IMR-90 (cell line): ENCODE results near the gene PSMB11. TPM values are rescaled to one million over a fixed set of nuclear protein-coding genes. Genes with fewer than 3 reads are reported as not detected.

Experiments
- ATAC-seq: fragments of 200-7000 bp; cut with Tn5 transposase; 2 replicates; pipeline ENCODE4 v1.9.1; 2020; ENCODE audit warnings: low read depth, mild to moderate bottlenecking, moderate library complexity
- BruUV-seq: library from RNA; stranded (reverse); fragments of 400-500 nt; replicated peaks from 2 replicates; lab custom pipeline; 2021; lab: Mats Ljungman, UMichigan
- CTCF ChIA-PET: fragments of 300-600 bp; formaldehyde crosslinking; extraction: SDS; loops from one replicate; lab custom pipeline; 2021; ENCODE audit warnings: antibody characterized with exemption; lab: Yijun Ruan, JAX
- POLR2A ChIA-PET: fragments of 300-600 bp; sonication (Branson Sonifier 250); formaldehyde crosslinking; loops from one replicate; lab custom pipeline; 2022; ENCODE audit warnings: antibody characterized with exemption; ENCODE audit not compliant: unreplicated experiment; lab: Charles Lee
- DNase-seq: peaks from one replicate; pipeline ENCODE4 v3.0.0; 2013
- H2AFZ ChIP-seq: replicated peaks from 2 replicates; pipeline ENCODE3; 2013; ENCODE audit warnings: low read length, mild to moderate bottlenecking; ENCODE audit not compliant: poor library complexity
- H2AK5ac ChIP-seq: 2 replicates; pipeline ENCODE4 v1.6.1; 2013; ENCODE audit warnings: low read depth, low read length, inconsistent platforms
- H2AK9ac ChIP-seq: replicated peaks from 2 replicates; pipeline ENCODE3; 2013; ENCODE audit warnings: mild to moderate bottlenecking, low read depth, low read length, moderate library complexity; ENCODE audit not compliant: poor library complexity
- H2BK120ac ChIP-seq: 2 replicates; pipeline ENCODE4 v1.6.1; 2013; ENCODE audit warnings: low read depth, low read length, inconsistent platforms
- H2BK15ac ChIP-seq: 3 replicates; pipeline ENCODE4 v1.6.1; 2013; ENCODE audit warnings: low read depth, low read length, inconsistent platforms
- H2BK20ac ChIP-seq: 2 replicates; pipeline ENCODE4 v1.6.1; 2013; ENCODE audit warnings: low read depth, mild to moderate bottlenecking, inconsistent platforms, low read length, moderate library complexity
- H2BK5ac ChIP-seq: 2 replicates; pipeline ENCODE4 v1.6.1; 2013; ENCODE audit warnings: mild to moderate bottlenecking, low read depth, low read length, inconsistent platforms; ENCODE audit not compliant: poor library complexity, severe bottlenecking
- H3K14ac ChIP-seq: replicated peaks from 2 replicates; pipeline ENCODE4 v1.6.1; 2013; ENCODE audit warnings: low read depth, low read length, inconsistent platforms
- H3K18ac ChIP-seq: 2 replicates; pipeline ENCODE4 v1.6.1; 2013; ENCODE audit warnings: low read depth, low read length, control low read depth
- H3K23ac ChIP-seq: 2 replicates; pipeline ENCODE4 v1.6.1; 2013; ENCODE audit warnings: low read depth, low read length, inconsistent platforms
- H3K27ac ChIP-seq: 2 replicates; pipeline ENCODE4 v1.5.1; 2013; ENCODE audit warnings: mild to moderate bottlenecking, control low read depth, low read length; ENCODE audit not compliant: insufficient read depth
- H3K27me3 ChIP-seq: 2 replicates; pipeline ENCODE4 v1.6.1; 2013; ENCODE audit warnings: low read length; ENCODE audit not compliant: control insufficient read depth, insufficient read depth
- H3K36me3 ChIP-seq: 2 replicates; pipeline ENCODE4 v1.6.1; 2013; ENCODE audit warnings: low read length, mixed read lengths; ENCODE audit not compliant: control insufficient read depth, insufficient read depth
- H3K4ac ChIP-seq: 2 replicates; pipeline ENCODE4 v1.6.1; 2013; ENCODE audit warnings: low read depth, low read length, inconsistent platforms
- H3K4me1 ChIP-seq: 2 replicates; pipeline ENCODE4 v1.6.1; 2013; ENCODE audit warnings: low read length, mixed read lengths; ENCODE audit not compliant: control insufficient read depth, insufficient read depth
- H3K4me2 ChIP-seq: 2 replicates; pipeline ENCODE4 v1.6.1; 2013; ENCODE audit warnings: low read depth, mild to moderate bottlenecking, control low read depth, low read length, moderate library complexity
- H3K4me3 ChIP-seq: 2 replicates; pipeline ENCODE4 v1.5.1; 2013; ENCODE audit warnings: low read depth, mild to moderate bottlenecking, control low read depth, low read length, moderate library complexity; ENCODE audit not compliant: insufficient read depth
- H3K56ac ChIP-seq: 2 replicates; pipeline ENCODE4 v1.6.1; 2013; ENCODE audit warnings: low read length, inconsistent platforms; ENCODE audit not compliant: insufficient read depth; ENCODE audit errors: extremely low read depth
- H3K79me1 ChIP-seq, 2 experiments: 2 replicates each; pipeline ENCODE4 v1.6.1; 2013; ENCODE audit warnings: low read length in 2 of 2, inconsistent platforms in 1 of 2, low read depth in 1 of 2
- H3K9ac ChIP-seq: 2 replicates; pipeline ENCODE4 v1.6.1; 2013; ENCODE audit warnings: low read depth, low read length, control low read depth
- H3K9me1 ChIP-seq: 2 replicates; pipeline ENCODE4 v1.6.1; 2013; ENCODE audit warnings: low read length, inconsistent platforms; ENCODE audit not compliant: insufficient read depth
- H3K9me3 ChIP-seq: 2 replicates; pipeline ENCODE4 v1.6.1; 2013; ENCODE audit warnings: low read length; ENCODE audit not compliant: control insufficient read depth, insufficient read depth
- H4K20me1 ChIP-seq: 2 replicates; pipeline ENCODE4 v1.6.1; 2013; ENCODE audit warnings: low read length, inconsistent platforms; ENCODE audit not compliant: insufficient read depth
- H4K5ac ChIP-seq: 2 replicates; pipeline ENCODE4 v1.6.1; 2013; ENCODE audit warnings: mild to moderate bottlenecking, low read depth, low read length, control low read depth
- H4K8ac ChIP-seq, 2 experiments: 2 replicates each; pipeline ENCODE4 v1.6.1; 2013; ENCODE audit warnings: low read depth in 2 of 2, low read length in 2 of 2, control low read depth in 1 of 2, inconsistent platforms in 1 of 2
- H4K91ac ChIP-seq: 2 replicates; pipeline ENCODE4 v1.6.1; 2013; ENCODE audit warnings: low read depth, low read length, inconsistent platforms; ENCODE audit not compliant: insufficient read depth
- BHLHE40 ChIP-seq: fragments of 150-350 bp; IDR thresholded peaks from 2 replicates; pipeline ENCODE4 v1.6.1; 2016; ENCODE audit warnings: mild to moderate bottlenecking, low read depth, low read length
- CTCF ChIP-seq: conservative IDR thresholded peaks from 2 replicates; pipeline ENCODE4 v1.5.1; 2012; ENCODE audit warnings: mild to moderate bottlenecking, low read depth, low read length, improper control_type of control experiment
- RAD21 ChIP-seq: IDR thresholded peaks from 2 replicates; pipeline ENCODE4 v1.6.1; 2012; ENCODE audit warnings: low read length, improper control_type of control experiment
- SMC3 ChIP-seq: fragments of 150-350 bp; IDR thresholded peaks from 2 replicates; pipeline ENCODE4 v1.6.1; 2016; ENCODE audit warnings: low read depth, mild to moderate bottlenecking, antibody characterized with exemption, low read length, moderate library complexity
- WGBS, 2 experiments: methylation state at CpG; one replicate each; pipeline versions ENCODE4 v1.1.5 to v1.1.7; 2013; ENCODE audit warnings: missing lambda C conversion rate in 2 of 2; ENCODE audit not compliant: insufficient read length in 1 of 2; ENCODE audit errors: extremely low coverage in 2 of 2; 5-methylcytosine and 5-hydroxymethylcytosine counted together
- dilution Hi-C: fragments of 300-500 bp; cut with HindIII; formaldehyde crosslinking; loops from one replicate; pipeline ENCODE4 v1.14.3; 2018; ENCODE audit warnings: low sequenced_read_pairs; ENCODE audit not compliant: unreplicated experiment
- in situ Hi-C: fragments of 300-500 bp; cut with MboI; formaldehyde crosslinking; loops from 3 replicates; pipeline ENCODE4 v1.14.3; 2019; ENCODE audit warnings: low sequenced_read_pairs, inconsistent platforms, mixed read lengths
- intact Hi-C: fragments of 100-400 bp; cut with micrococcal nuclease; formaldehyde crosslinking; loops from 2 replicates; pipeline ENCODE4 v1.10.0; 2022
- polyA plus RNA-seq, 3 experiments: library from polyadenylated mRNA; depleted of rRNA; stranded (reverse); fragments of >200 nt; gene quantifications; 2 replicates each; pipeline ENCODE4 v1.2.3, GENCODE V29; 2012; ENCODE audit warnings: low replicate concordance in 1 of 3
- total RNA-seq: library from RNA; depleted of rRNA; stranded (reverse); fragments of >200 nt; gene quantifications from 2 replicates; pipeline ENCODE4 v1.2.3, GENCODE V29; 2012

Gene PSMB11
- total and polyA plus RNA-seq, 2 of the 4 experiments (the other 2 are of a cell fraction): not detected

GRCh38 chr14:23068789-23069412, 26.9 kb downstream of the PSMB11 start:
- H3K4me2 ChIP-seq: peak overlapping the region; percentile 60; the same call in 1 of the 2 replicates
- H3K79me1 ChIP-seq: peaks cover 20 to 71% of the 10 kb centered on the region in 2 experiments
- no peak overlapping the region for H3K56ac ChIP-seq
- WGBS, 2 experiments: 14% methylated on average over 4 of the region's 8 CpGs; no CpG with 5 or more reads in 1 of the 2 experiments
- peak overlapping the region; percentile 15; the same call in 1 of the 2 replicates for H3K4ac ChIP-seq
- POLR2A ChIA-PET: interaction anchor here (0.5 kb wide), 1 partner anchor 54 kb away, joined by 8 read pairs; no protein-coding TSS in a partner anchor
- H3K36me3 ChIP-seq: peaks cover 46% of the 10 kb centered on the region
- H3K14ac ChIP-seq: no peak overlapping the region
- peak overlapping the region; percentile 10; the same call in 1 of the 2 replicates for H4K91ac ChIP-seq
- DNase-seq (peak; percentile 93), ATAC-seq (peak; percentile 69)
- no peak overlapping the region for H2AFZ ChIP-seq
- H2AK9ac ChIP-seq: peak overlapping the region; percentile 30
- H2BK120ac ChIP-seq: no peak overlapping the region
- no peak overlapping the region for H2BK5ac ChIP-seq
- no peak overlapping the region for H2BK20ac ChIP-seq
- intact Hi-C loops: loop anchor here (1.0 kb wide), 1 partner anchor 40 kb away; no protein-coding TSS in a partner anchor
- no peaks in the 10 kb centered on the region for H3K9me3 ChIP-seq
- dilution Hi-C loops: no loop called here
- H3K4me3 ChIP-seq: no peak overlapping the region
- H3K9me1 ChIP-seq: peaks cover 5% of the 10 kb centered on the region; the same call in 1 of the 2 replicates
- CTCF ChIA-PET: interaction anchor here (0.5 to 1.8 kb wide), 29 partner anchors 8 to 151 kb away, joined by 3 to 21 read pairs (median 4); partner anchors contain the start of genes ACIN1, C14orf119, CDH24 and CEBPE
- H2BK15ac ChIP-seq: no peak overlapping the region
- H2AK5ac ChIP-seq: peak overlapping the region; percentile 10; the same call in 1 of the 2 replicates
- no TSS peak for BruUV-seq
- H4K20me1 ChIP-seq: peaks cover 46% of the 10 kb centered on the region
- H3K23ac ChIP-seq: peak overlapping the region; percentile 83
- H3K4me1 ChIP-seq: peaks cover 13% of the 10 kb centered on the region
- no peak overlapping the region for H4K5ac ChIP-seq
- peak overlapping the region in 1 of 2 experiments; percentile 36; a peak in 1 of 4 replicates for H4K8ac ChIP-seq
- H3K18ac ChIP-seq: no peak overlapping the region
- H3K9ac ChIP-seq: 0 out of 2 replicates have a peak overlapping the region, but pooled peaks have one; percentile 7
- no peaks in the 10 kb centered on the region for H3K27me3 ChIP-seq
- peak overlapping the region; percentile 14 for H3K27ac ChIP-seq
- TF ChIP-seq RAD21 (peak; percentile 80), CTCF (peak; percentile 100), BHLHE40 (no peak), SMC3 (peak; percentile 87)
- in situ Hi-C loops: loop anchor here (5.0 to 10.0 kb wide), 2 partner anchors 33 to 514 kb away; partner anchors contain the start of gene CIROP
